NCI-H82 (cell line): ENCODE results near the gene ZMYND15.

Experiments
- DNase-seq: peaks from one replicate; lab custom pipeline; 2025; lab: John Stamatoyannopoulos, UW

The ZMYND15 gene

DNA sequence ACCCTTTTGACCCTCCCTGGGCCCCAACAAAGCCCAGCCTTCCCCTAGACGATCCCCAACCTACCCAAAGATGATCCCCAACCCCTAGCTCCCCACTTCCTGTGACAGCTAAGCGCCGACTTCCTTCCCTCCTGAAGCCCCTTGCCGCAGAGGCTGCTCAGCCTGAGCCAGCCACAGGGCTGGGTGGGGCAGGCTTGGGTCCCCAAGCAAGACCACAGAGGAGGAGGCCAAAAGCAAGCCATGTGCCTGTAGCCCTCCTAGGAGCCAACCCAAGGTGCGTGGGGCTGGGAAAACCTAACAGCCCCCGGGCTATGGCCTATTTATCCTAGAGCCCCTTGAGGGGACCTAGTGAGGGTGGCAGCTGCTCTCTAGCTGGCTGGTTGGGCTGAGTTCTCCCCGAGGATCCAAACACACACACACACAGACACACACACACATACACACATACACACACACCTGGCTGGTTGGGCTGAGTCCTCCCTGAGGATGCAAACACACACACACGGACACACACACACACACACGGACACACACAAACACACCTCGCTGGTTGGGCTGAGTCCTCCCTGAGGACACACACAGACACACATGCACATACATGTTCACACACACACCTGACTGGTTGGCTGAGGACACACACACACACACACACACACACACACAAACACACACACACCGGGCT, 24.4 kb upstream of the ZMYND15 start:
- DNase-seq, result no peak

DNA sequence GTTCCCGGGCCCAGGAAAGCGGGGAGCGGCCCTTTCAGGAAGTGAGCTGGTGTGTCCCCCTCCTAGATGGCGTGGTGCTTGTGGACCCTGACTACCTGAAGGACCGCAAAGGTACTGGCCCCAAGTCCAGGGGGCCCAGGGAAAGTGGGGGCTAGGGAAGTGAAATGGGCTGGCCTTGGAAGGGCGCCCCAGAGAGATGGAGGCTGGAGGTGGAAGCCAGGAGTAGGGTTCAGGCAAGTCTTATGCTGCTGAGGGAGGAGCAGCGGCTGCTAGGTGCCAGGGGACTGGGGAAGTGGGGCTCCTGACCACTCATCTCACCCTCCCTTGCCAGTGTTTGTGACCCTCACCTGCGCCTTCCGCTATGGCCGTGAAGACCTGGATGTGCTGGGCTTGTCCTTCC, 23.6 kb upstream of the ZMYND15 start:
- DNase-seq, result no peak

DNA sequence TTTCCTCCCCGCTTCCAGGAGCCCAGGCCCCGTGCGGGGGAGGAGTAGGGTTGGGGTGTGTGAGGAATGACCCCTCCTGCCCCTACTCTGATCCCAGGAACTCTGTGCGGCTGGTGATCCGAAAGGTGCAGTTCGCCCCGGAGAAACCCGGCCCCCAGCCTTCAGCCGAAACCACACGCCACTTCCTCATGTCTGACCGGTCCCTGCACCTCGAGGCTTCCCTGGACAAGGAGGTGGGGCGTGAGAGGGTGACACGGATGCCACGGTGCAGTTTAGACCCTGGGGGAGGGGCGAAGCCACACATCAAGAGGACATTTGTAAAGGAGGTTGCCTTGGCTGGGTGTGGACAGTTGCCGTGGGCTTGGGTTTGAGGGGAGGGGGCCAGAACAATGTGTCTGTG, 21.8 kb upstream of the ZMYND15 start:
- no peak for DNase-seq

DNA sequence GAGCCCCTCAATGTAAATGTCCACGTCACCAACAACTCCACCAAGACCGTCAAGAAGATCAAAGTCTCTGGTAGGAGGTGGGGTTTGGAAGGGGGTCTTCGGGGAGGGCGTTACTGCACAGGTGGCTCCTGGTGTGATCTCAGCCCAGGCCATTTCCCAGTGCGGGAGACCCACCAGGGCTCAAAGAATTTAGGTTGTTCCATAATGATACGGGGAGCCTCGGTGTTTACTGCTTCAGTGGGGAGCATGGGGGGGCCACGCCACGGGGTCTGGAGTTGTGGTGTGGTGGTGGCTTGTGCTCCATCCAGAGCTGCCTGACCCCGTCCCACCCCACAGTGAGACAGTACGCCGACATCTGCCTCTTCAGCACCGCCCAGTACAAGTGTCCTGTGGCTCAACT, 21.4 kb upstream of the ZMYND15 start:
- DNase-seq, result no peak

DNA sequence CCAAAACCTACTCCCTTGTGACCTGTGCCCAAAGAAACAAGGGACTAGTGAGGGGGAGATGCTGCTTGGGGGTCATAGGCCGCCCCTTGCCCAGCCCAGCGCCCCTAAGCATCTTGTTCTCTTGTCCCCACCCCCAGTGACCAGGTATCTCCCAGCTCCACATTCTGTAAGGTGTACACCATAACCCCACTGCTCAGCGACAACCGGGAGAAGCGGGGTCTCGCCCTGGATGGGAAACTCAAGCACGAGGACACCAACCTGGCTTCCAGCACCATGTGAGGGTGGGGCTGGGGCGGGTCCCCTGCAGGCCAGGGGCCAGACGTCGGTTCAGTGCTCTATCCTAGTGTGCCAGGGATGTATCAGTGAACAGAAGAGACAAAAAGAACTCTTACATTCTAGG, 20.5 kb upstream of the ZMYND15 start:
- DNase-seq, result no peak

DNA sequence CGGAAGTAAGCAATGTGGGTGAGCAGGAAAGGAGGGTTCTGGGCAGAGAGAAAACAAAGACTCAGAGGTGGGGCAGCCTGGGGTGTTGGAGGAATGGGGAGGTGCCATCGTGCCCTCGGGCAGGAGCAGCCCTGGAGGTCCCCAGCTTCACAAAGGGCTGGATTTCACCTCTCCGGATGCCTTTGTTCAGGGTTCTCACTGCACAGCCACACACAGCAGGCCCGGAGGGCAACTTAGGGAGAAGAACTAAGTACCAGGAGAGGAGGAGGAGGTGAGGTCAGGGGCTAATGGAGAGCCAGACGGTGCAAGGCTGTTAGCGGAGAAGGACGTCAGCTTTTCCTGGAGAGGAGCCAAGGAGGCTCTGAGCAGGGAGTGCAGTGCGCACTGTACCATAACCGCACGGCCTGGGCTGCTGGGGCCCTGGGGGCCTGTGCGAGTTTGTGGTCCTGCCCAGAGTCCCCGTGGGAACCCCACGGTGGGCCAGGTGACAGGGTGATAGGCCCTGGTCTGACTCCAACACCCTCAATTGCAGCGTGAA, 19.9 kb upstream of the ZMYND15 start:
- peak; percentile 88 for DNase-seq

DNA sequence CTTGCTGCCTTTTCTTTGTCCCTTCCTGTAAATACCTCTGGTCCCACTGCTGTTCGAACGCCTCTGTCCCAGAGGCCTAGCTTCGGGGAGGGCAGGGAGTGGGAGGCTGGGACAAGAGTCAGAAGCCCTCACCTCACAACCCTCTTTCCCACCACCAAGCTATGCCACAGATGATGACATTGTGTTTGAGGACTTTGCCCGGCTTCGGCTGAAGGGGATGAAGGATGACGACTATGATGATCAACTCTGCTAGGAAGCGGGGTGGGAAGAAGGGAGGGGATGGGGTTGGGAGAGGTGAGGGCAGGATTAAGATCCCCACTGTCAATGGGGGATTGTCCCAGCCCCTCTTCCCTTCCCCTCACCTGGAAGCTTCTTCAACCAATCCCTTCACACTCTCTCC, 18.8 kb upstream of the ZMYND15 start:
- no peak for DNase-seq

DNA sequence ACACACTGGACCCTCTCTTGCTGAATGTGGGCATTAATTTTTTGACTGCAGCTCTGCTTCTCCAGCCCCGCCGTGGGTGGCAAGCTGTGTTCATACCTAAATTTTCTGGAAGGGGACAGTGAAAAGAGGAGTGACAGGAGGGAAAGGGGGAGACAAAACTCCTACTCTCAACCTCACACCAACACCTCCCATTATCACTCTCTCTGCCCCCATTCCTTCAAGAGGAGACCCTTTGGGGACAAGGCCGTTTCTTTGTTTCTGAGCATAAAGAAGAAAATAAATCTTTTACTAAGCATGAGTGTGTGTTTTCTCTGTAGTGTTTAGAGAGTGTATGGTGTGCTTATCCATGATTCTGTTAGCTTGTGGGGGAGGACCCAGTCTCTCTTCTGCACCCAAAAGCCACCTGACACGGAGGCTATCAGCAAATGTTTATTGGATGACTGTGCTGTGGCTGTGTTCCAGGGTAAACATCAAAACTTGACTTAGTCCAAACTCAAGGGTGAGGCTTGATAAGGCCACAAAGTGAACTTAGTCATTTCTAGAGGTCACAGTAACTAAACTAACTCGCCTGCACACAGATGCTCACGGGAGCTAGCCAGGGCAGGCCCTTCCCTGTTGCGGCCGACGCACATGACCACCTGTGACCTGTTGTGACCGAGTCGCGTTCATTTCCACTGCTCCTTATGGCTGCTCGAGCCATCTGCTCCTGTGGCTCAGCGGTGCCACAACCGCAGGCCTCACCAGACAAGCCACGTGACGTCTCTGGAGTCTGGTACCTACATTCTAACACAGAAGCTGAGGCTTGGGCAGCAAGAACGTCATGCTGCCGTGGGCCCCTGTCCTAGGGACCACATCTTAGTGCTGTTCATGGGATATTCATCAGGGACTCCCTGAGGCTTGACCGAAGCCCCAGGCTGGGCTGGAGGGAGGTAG, 18.2 kb upstream of the ZMYND15 start:
- peak; percentile 95 for DNase-seq

DNA sequence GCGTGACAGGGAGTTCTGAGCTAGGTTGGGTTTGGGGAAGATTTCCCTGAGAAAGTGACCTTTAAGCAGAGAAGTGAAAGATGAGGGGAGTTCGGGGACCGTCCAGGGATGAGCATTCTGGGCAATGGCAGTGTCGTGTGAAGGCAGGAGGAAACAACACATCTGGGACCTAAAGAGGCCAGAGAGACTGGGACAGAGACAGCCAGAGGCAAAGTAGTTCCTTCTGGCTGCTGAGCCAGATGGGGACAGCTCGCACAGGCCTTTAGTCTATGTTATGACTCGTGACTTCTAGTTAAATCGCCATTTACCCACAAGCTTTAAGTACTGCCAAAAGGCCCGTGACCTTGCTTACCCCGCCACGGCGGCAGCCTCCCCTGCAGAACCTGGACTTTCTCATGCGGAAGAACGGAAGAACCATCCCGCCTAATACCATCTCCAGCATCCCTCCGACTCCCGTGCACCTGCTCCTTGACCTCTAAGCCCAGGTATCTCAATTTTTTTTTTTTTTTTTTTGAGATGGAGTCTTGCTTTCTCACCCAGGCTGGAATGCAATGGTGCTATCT, 16.9 kb upstream of the ZMYND15 start:
- DNase-seq, result peak; percentile 34

DNA sequence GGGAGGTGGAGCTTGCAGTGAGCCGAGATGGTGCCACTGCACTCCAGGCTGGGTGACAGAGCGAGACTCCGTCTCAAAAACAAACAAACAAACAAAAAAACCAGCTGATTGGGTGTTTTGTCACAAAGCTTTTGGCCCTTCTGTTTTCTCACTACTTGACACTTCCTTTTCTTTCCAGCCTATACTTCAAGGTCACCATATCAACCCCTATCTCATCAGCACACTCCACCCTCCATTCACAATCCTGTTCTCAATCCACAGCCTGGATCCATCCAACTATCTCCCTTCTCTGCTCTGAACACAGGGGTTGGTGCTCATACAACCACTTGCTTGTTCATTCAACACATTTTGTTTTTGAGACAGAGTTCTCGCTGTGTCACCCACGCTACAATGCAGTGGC, 15.0 kb upstream of the ZMYND15 start:
- DNase-seq, result no peak

DNA sequence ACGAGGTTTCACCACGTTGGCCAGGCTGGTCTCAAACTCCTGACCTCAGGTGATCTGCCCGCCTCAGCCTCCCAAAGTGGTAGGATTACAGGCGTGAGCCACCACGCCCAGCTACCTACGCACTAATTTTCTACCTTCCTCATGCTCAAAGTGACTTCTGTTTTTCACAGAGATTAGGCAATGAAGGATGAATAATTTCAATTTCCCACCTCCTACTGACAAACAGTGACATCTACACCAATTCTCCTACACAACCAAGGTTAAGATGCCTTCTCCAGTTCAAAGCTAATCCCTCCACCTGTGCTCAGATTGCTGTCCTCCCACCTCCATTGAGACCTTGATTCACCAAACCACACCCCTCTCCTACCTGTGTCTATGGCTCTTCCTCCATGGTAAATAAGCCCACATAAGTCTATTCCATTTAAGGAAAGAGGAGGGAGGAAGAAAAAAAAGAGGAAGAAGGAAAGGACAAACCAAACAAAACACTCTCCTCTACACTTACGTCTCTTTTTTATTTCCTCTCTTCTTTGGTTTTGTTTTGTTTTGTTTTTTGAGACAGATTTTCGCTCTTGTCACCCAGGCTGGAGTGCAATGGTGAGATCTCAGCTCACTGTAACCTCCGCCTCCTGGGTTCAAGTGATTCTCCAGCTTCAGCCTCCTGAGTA, 13.9 kb upstream of the ZMYND15 start:
- no peak for DNase-seq

DNA sequence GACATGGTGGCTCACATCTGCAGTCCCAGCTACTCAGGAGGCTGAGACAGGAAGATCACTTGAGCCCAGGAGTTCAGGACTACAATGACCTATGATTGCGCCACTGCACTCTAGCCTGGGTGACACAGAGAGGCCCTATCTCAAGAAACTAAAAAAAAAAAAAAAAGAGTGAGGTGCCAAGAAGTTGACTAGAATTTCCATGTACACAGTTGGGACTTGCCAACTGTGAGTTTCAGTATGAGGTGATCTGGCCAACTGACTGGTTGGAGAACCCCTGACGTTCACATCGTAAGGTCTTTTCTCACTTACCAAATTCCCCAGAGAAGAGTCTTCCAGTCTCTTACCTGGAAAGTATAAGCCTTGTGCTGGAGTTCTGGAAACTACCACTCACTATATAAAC, 11.5 kb upstream of the ZMYND15 start:
- no peak for DNase-seq

DNA sequence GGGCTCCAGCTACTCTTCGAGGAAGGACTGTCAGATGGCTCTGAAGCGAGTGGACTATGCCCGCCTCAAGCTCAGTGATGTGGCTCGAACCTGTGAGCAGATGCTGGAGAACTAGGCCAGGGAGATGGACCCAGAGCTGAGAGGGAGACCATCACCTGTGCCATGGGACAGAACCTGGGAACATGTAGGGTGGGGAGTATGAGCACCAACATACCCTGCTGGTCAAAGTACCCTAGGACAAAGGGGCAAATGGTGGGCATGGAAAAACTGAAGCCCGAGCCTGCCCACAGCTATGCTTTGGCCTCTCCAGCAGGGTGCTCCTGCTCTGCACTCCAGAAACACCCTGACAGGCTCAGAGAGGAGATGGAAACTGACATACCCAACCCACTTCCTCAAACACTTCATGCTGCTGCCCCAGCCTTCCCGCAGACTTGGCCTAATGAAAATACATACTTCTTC, 6.5 kb upstream of the ZMYND15 start:
- no peak for DNase-seq

DNA sequence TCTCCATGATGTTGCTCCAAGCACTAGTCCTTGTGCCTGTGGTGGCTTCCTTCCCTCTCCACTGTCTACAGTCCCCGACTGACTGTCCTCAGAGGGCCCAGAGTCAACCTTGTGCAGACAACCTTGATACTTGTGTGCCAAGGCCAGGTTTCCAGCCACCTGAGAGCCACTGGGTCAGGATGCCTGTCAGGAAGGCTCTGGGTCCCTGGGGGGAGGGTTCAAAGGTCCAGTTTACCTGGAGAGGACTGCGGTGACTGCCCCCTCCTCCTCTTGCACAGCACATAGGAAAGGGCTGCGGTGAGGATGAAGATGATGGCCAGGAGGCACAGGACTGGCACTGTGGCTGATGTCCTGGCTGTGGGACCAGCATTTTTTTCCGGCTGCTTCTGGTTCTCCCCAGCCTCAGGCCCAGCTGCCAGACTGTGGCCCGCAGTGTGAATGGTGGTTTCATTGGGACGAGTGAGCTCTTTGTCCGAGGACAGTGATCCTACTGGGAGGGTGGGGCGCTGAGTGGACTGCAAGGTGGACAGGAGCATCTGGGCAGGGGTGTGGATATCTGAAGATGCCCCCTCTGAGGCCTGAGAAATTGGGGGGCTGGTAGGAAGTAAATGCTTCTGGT, 4.7 kb upstream of the ZMYND15 start:
- DNase-seq, result no peak

DNA sequence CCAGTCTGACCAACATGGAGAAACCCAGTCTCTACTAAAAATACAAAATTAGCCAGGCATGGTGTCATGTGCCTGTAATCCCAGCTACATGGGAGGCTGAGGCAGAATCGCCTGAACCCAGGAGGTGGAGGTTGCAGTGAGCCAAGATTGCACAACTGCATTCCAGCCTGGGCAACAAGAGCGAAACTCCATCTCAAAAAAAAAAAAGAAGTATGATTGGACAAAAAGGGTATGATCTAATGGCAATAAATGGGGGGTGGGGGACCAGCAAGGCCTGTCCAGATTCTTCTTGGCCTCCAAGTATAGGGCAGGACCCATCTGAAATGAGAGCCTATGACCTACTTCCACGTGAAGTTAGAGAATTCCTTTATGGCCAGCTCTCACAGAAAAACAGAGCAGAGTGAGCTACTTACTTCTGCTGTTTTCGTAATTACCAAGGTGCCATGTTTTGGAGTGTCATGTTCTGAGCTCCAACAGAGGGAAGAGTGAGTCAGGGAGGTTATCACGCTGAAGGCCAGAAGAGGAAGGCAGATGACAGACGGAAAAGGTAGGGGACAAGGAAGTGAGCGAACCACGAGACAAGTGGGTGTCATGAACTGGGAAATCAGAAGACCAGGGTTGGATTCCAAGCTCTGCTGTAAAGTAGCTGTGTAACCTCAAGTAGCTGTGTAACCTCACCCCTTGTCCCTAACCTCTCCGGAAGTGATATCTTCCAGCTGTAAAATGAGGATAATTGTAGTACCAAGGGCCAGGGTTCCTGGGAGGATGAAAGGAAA, 3.6 kb upstream of the ZMYND15 start:
- DNase-seq, result no peak

DNA sequence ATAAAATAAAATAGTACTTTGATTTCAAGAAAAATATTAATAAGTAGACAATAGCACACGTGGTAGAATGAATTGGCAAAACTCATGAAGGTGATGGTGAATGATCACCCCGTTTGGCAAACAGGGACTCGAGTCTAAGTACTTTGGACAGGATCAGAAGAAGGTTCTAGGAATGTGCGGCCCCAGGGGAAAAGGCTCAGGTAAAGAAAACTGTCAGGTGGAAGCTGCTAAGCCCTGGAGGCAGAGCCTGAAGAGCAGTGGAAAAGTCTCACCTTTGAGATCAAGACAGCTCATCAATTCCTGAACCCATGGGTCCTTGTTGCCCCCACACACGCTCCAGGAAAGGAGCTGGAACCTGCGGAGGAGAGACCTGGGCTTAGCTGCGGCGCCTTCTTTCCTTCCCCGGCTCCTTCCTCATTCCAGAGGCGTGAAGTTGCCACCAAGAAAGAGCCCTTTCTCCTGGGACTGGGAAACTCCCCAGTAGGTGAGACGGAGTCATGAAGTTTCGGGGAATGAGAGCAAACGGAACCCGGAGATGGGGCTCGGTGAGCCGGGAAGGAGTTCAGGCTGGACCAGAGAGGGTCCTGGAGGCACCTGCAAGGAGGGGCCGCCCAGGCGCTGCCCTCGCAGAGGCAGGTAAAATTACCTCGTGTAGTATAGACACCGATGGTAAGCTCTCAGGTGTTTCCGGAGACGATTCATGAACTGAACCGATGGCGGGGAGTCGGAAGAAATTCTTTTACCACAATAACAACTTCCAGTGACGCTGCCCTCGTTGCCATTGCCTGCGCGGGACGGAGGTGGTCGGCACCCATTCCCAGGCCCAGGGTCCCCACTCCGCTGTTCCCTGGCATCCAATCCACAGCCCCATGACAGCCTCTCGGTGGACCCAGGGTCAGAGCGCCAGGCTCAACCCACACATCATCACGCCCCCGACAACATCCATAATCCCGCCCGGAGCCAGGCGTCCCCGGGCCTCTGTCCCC, 1.2 kb upstream of the ZMYND15 start:
- no peak for DNase-seq

DNA sequence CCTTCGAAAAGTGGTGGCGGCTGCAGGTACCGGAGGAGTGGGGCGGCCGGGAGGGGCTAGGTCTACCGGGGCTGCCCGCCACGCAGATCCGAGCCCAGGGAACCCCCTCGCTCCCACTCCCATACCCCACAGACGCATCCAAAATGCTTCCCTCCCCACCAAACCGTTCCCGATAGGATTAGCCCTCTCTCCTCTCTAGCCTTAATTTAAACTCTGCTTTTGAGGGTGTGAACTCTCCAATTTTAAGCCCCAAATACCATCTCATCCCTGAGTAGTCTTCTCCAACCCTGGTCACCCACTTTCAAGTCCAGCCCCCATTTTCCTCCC, 355 bp downstream of the ZMYND15 start:
- no peak for DNase-seq

DNA sequence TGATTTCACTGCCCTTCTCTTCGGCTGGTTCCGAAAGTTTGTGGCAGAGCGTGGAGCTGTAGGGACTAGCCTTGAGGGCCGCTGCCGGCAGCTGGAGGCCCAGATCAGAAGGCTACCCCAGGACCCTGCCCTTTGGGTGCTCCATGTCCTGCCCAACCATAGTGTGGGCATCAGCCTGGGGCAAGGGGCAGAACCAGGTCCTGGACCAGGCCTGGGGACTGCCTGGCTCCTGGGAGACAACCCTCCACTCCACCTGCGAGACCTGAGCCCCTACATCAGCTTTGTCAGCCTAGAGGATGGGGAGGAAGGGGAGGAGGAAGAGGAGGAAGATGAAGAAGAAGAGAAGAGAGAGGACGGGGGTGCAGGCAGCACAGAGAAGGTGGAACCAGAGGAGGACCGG, 951 bp downstream of the ZMYND15 start:
- DNase-seq, result no peak

DNA sequence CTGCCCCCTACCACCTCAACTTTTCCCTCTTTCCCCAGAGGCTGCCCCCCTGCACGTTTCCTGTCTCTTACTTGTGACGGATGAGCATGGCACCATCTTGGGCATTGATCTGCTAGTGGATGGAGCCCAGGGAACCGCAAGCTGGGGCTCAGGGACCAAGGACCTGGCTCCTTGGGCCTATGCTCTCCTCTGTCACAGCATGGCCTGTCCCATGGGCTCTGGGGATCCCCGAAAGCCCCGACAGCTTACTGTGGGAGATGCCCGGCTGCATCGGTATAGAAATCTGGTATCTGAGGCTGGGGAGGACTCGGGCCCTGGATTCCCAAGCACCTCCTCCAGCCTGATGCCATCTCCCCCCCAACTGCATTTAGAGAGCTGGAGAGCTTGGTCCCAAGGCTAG, 1.9 kb downstream of the ZMYND15 start:
- no peak for DNase-seq

DNA sequence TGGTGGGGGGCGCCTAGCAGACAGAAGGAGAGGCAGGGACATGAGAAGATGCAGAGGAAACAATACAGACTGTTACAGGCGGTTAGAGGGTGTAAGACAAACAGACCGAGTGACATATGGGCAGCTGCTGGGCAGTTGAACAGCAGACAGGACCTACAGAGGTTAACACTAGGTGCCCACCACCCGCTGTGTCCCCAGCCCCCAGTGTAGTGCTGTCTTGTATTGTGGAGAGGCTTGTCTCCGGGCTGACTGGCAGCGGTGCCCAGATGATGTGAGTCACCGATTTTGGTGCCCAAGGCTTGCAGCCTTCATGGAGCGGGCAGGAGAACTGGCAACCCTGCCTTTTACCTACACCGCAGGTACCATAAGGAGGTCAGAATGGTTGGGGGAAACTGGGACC, 2.5 kb downstream of the ZMYND15 start:
- DNase-seq, result no peak
